ENCODE results near the gene SLC43A3.

The SLC43A3 gene

DNA sequence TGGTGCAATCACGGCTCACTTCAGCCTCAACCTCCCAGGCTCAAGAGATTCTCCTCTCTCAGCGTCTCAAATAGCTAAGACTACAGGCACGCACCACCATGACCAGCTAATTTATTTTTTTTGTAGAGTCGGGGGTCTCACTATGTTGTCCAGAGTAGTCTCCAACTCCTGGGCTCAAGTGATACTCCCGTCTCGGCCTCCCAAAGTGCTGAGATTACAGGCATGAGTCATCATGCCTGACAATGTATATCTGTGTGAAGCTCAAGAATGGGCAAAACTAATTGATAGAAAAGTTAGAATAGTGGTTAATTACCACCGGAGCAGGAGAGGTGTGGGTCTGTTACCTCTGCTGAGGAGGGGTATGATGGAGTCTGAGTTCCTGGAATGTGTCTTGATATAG lies 9.1 kb upstream of the SLC43A3 start:
- TF ChIP-seq, protein P1, sequence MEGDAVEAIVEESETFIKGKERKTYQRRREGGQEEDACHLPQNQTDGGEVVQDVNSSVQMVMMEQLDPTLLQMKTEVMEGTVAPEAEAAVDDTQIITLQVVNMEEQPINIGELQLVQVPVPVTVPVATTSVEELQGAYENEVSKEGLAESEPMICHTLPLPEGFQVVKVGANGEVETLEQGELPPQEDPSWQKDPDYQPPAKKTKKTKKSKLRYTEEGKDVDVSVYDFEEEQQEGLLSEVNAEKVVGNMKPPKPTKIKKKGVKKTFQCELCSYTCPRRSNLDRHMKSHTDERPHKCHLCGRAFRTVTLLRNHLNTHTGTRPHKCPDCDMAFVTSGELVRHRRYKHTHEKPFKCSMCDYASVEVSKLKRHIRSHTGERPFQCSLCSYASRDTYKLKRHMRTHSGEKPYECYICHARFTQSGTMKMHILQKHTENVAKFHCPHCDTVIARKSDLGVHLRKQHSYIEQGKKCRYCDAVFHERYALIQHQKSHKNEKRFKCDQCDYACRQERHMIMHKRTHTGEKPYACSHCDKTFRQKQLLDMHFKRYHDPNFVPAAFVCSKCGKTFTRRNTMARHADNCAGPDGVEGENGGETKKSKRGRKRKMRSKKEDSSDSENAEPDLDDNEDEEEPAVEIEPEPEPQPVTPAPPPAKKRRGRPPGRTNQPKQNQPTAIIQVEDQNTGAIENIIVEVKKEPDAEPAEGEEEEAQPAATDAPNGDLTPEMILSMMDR (IDR thresholded peaks at IDR 0.05; ENCODE audit: unreplicated experiment in 3 of 3), result no peak
- H3K27ac Mint-ChIP-seq, result no peak overlapping the region
- H3K4me1 Mint-ChIP-seq, result no peaks in the 10 kb centered on the region
- H3K9me3 Mint-ChIP-seq, result no peaks in the 10 kb centered on the region
- H3K27me3 Mint-ChIP-seq (ENCODE audit: low read depth), result peaks cover 23% of the 10 kb centered on the region
- no peaks in the 10 kb centered on the region for H3K36me3 Mint-ChIP-seq (ENCODE audit: low read depth)
- H3K4me3 Mint-ChIP-seq, result no peak overlapping the region

DNA sequence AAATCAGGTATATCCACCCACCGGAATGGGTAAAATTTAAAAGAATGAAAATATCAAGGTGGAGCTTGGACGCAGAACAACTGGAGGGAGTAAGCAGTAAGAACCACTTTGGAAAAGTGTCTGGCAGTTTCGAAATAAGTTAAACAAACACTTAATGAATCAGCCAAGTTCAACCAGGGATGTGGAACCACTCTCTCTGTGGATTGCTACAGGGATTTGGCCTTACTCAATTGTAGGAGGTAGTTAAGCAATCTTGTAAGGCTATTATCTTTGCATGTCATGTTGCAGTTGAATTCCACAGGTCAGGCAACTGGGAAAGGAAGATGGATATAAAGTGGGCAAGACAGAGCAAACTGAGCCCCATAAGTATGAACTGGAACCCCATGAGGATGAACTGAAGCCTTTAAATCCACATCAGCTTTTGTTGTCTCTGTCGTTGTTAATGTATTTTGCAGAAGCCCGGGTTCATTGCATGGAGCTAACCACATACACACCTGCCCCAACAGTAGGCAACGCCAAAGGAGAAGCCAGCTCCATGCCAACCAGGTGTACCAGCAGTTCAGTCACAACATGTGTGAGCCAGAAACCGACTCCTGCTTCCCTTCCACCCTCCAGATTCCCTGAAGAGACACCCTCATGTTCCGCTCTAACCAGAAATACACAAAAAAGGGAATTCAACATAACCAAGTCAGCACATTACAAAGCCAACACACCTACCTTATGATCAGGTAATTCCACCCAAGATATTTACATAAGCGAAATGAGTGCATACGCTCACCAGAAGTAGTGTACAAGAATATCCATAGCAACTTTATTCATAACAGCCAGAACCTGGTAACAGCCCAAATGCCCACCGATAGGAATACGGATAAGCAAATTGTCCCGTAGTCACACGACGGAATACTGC lies 8.0 kb upstream of the SLC43A3 start:
- Mint-ChIP-seq H3K9me3 (no peaks in the 10 kb centered on the region), H3K4me1 (no peaks in the 10 kb centered on the region), H3K36me3 (ENCODE audit: low read depth) (no peaks in the 10 kb centered on the region), H3K27ac (no peak overlapping the region), H3K27me3 (ENCODE audit: low read depth) (peaks cover 26% of the 10 kb centered on the region), H3K4me3 (no peak overlapping the region)
- TF ChIP-seq, protein P1 (IDR thresholded peaks at IDR 0.05; ENCODE audit: unreplicated experiment in 3 of 3), result no peak

DNA sequence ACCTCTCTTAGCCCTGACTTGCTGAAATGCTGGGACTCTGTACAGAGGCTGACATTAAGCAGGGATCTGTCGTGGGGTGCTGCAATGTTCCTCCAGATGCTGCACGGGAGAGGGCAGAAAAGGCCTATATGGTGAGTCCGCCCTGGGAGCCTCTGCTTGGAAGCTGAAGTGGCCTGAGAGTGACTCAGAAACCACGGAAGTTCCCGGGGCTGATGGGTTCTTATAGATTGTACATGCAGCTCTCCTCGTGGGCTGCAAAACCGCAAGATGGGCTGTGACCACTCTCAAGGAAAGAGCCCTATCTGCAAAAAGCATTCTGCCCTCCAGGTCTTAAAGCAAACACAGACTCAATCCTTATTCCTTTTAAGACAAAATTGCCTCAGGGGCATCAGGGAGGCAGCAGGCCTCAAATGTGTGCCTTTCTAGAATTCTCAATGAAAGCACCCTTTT lies 5.8 kb upstream of the SLC43A3 start:
- TF ChIP-seq, protein P1 (IDR thresholded peaks at IDR 0.05; ENCODE audit: unreplicated experiment in 3 of 3), result no peak
- Mint-ChIP-seq H3K27ac (no peak overlapping the region), H3K9me3 (no peaks in the 10 kb centered on the region), H3K4me1 (no peaks in the 10 kb centered on the region), H3K36me3 (ENCODE audit: low read depth) (no peaks in the 10 kb centered on the region), H3K27me3 (ENCODE audit: low read depth) (peaks cover 43% of the 10 kb centered on the region), H3K4me3 (no peak overlapping the region)

DNA sequence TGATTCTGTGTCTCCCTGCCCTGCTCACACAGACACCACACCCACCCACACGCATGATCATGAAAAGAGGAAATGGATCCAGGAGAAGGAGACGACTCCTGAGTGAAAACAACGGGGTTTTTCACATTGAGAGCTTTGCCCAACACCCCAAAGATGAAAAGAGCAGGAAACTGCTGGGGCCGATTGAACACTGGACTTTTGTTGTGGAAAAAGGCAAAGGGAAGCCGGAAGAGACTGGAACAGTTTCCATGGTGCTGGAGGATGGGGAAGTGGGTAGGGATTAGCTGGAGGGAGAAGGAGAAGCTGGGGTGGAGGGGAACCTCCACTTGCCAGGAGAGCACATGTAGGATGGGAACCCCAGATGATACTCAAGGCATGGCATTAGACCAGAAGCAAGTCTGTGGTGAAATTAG lies 5.2 kb upstream of the SLC43A3 start:
- Mint-ChIP-seq H3K4me1 (peaks cover 5% of the 10 kb centered on the region), H3K27me3 (ENCODE audit: low read depth) (peaks cover 45% of the 10 kb centered on the region), H3K9me3 (no peaks in the 10 kb centered on the region), H3K27ac (no peak overlapping the region), H3K4me3 (no peak overlapping the region), H3K36me3 (ENCODE audit: low read depth) (no peaks in the 10 kb centered on the region)
- TF ChIP-seq, protein P1 (IDR thresholded peaks at IDR 0.05; ENCODE audit: unreplicated experiment in 3 of 3), result no peak

DNA sequence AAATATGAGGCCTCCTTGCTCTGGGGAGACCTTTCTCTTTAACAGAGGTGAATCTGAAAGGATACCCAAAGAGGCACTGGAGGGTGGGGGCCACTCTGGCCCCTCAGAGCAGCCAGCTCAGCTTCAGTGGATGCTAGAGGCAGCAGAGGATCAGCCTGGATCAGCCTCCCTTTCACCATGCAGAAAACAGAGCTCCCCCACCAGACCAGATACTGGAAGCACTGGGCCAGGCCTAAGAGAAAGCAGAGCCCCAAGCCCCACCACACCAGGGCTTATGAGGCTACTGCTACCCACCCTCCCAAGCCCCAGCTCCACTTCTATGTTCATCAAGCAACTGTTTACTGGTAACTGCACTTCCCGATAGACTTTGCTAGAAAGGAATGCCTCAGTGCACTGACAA lies 4.0 kb upstream of the SLC43A3 start:
- no peaks in the 10 kb centered on the region for H3K36me3 Mint-ChIP-seq (ENCODE audit: low read depth)
- TF ChIP-seq, protein P1 (IDR thresholded peaks at IDR 0.05; ENCODE audit: unreplicated experiment in 3 of 3), result no peak
- H3K27me3 Mint-ChIP-seq (ENCODE audit: low read depth), result peaks cover 39% of the 10 kb centered on the region
- no peak overlapping the region for H3K4me3 Mint-ChIP-seq
- H3K27ac Mint-ChIP-seq, result no peak overlapping the region
- H3K9me3 Mint-ChIP-seq, result no peaks in the 10 kb centered on the region
- H3K4me1 Mint-ChIP-seq, result peaks cover 13% of the 10 kb centered on the region

DNA sequence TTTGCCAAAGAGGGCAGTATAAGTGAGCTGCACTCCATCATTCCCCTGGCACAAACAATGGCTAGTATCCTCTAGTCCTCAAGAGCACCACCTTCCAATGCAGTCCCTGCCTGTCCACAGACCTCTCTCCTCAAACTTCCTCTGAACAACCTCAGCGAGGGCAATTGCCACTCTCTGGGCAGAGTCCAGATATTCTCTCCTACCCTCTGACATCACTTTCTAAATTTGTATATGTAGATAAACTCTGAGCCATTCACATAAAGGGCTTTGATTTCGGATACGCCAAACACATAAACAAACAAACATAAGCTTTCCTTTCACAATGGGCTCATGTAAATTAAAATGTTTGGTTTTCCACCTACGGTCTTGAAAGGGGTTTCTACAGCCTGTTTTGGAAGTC lies 3.0 kb upstream of the SLC43A3 start:
- no peaks in the 10 kb centered on the region for H3K36me3 Mint-ChIP-seq (ENCODE audit: low read depth)

More for the DNA sequence above, 3.0 kb upstream of the SLC43A3 start:
- Mint-ChIP-seq H3K27ac (no peak overlapping the region), H3K9me3 (no peaks in the 10 kb centered on the region), H3K4me1 (peaks cover 17% of the 10 kb centered on the region), H3K27me3 (ENCODE audit: low read depth) (peaks cover 35% of the 10 kb centered on the region), H3K4me3 (peak overlapping the region in 2 of 3 experiments; percentile 22)
- TF ChIP-seq, protein P1 (IDR thresholded peaks at IDR 0.05; ENCODE audit: unreplicated experiment in 3 of 3), result no peak
